NCI-H2171 treated with DMSO at 0.1 percent for 48 hours (cell line): Measurements from ENCODE around the gene PDE9A.

Source experiments
- DNase-seq: peaks from one replicate; lab custom pipeline; 2025; lab: John Stamatoyannopoulos, UW

Gene PDE9A

GRCh38 chr21:42688226-42688840, 34.9 kb downstream of the PDE9A start:
- DNase-seq = no peak

GRCh38 chr21:42688841-42689371, 35.5 kb downstream of the PDE9A start:
- DNase-seq = no peak

GRCh38 chr21:42690586-42690985, 37.2 kb downstream of the PDE9A start:
- no peak for DNase-seq

GRCh38 chr21:42691901-42692559, 38.6 kb downstream of the PDE9A start:
- no peak for DNase-seq

GRCh38 chr21:42692688-42693087, 39.3 kb downstream of the PDE9A start:
- no peak for DNase-seq

GRCh38 chr21:42694751-42695696, 41.6 kb downstream of the PDE9A start:
- no peak for DNase-seq

- no peak for DNase-seq
Observed at GRCh38 chr21:42695697-42696380, 42.4 kb downstream of the PDE9A start.

- DNase-seq = no peak
Observed at GRCh38 chr21:42696501-42697040, 43.1 kb downstream of the PDE9A start.

GRCh38 chr21:42698733-42699132, 45.3 kb downstream of the PDE9A start:
- no peak for DNase-seq

- DNase-seq = no peak
Observed at GRCh38 chr21:42699196-42699595, 45.8 kb downstream of the PDE9A start.

- DNase-seq = no peak
Observed at GRCh38 chr21:42701706-42702456, 48.5 kb downstream of the PDE9A start.

- no peak for DNase-seq
Observed at GRCh38 chr21:42702720-42703119, 49.3 kb downstream of the PDE9A start.

- no peak for DNase-seq
Observed at GRCh38 chr21:42703136-42703908, 49.9 kb downstream of the PDE9A start.

GRCh38 chr21:42703965-42704364, 50.5 kb downstream of the PDE9A start:
- DNase-seq = no peak

GRCh38 chr21:42704861-42705260, 51.4 kb downstream of the PDE9A start:
- DNase-seq = no peak

GRCh38 chr21:42705346-42705745, 51.9 kb downstream of the PDE9A start:
- no peak for DNase-seq

- no peak for DNase-seq
Observed at GRCh38 chr21:42705746-42706374, 52.4 kb downstream of the PDE9A start.

- DNase-seq = no peak
Observed at GRCh38 chr21:42706765-42707164, 53.3 kb downstream of the PDE9A start.

- no peak for DNase-seq
Observed at GRCh38 chr21:42707207-42707830, 53.9 kb downstream of the PDE9A start.
